GM18868 (cell line): Measurements from ENCODE around the gene BOD1L1.
A peak's percentile ranks its signal among the peaks of the same experiment; 100 is the strongest.

ENCODE experiments used
- ATAC-seq: cut with Tn5 transposase; IDR thresholded peaks from one replicate; pipeline ENCODE4 v1.9.1; 2021; ENCODE audit warnings: mild to moderate bottlenecking, moderate library complexity; ENCODE audit not compliant: unreplicated experiment

Gene BOD1L1

DNA sequence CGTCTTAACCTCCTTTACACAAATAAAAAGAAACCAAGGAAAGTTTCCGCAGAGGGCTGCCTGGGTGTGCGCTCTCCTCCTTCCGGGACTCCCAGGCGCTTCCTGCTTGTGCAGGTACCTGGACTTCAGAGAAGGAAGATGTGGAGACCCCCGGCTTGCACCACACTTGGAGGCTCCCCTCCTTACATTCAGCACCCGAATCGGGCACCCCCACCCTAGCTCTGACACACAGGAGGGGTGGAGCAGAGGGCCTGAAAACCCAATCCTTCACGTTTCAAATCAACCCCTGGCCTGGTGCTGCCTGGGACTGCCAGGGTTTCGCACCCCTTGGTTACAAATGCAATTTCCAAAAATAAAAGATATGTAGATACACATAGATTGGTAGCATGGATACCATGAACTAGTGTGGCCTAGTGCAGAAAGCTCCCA is 86.3 kb downstream of the BOD1L1 start:
- no peak for ATAC-seq

DNA sequence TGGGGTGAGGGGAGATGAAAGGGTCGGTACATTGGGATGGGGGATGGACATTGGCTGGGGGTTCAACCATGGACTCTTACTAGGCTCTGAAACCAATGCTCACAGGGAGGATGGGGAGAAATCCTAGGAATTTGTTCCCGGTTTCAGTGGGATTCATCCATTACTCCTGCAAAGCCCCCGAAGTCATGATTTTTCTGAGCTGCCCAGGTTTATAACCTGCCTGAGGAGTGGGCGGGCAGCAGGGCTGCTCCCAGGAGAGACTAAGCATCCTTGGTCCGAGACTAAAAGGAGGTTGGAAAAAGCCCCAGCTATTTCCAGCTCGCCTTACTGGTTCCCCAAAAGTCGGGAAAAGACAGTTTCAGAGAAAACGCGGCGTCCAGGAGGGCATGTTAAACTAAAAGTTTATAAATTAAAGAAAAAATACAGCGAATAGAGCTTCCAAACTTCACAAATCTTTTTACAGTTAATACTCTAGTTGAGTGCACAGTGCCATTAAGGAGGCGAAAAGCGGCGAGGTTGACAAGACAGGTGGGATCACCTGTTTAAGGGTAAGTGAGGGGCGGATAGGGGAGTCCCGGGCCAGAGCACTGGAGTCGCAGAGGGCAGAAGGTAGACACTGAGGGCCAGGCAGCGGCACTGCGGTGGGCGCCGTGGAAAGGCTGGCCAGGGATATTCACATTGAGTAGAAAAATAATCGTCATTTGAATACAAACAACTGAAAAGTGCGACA is 86.9 kb downstream of the BOD1L1 start:
- ATAC-seq, result no peak

DNA sequence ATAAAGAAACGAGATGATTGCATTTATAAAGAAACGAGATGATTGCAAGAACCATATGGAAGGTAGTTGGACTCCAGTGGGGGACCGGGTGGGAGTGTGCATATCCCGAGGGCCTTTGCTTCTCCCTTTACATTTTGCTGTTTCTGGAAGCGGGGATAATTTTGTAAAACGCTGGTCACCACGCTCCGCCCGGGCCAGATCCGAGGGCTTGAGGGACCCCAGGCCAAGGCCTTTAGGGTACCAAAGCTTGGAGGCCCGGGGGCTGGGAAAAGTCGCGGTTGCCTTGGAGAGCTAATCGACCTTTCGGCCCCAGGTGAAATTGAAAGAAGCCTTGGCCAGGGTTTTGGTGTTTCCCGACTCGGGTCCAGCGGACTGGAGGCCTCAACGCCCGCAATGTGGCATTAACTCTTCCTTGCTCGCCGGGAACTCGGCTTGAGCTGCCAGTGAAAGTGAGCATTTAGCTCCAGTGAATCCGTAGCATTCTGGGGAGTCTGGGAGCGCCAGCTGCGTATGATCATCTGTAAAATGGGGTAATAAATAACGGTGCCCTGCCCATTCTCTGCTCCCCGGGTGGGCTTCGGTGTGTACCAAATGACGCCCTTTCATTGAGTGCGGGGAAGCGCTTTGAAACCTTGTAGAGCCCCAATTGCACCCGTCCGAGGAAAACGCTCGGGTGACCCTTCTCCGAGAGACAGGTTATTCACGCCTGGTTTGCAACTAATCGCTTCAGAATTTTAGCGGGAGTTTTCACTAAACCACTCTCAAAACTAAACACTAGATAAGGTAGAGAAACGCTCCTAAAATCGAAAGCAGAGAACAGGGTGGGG is 87.7 kb downstream of the BOD1L1 start:
- ATAC-seq, result no peak

DNA sequence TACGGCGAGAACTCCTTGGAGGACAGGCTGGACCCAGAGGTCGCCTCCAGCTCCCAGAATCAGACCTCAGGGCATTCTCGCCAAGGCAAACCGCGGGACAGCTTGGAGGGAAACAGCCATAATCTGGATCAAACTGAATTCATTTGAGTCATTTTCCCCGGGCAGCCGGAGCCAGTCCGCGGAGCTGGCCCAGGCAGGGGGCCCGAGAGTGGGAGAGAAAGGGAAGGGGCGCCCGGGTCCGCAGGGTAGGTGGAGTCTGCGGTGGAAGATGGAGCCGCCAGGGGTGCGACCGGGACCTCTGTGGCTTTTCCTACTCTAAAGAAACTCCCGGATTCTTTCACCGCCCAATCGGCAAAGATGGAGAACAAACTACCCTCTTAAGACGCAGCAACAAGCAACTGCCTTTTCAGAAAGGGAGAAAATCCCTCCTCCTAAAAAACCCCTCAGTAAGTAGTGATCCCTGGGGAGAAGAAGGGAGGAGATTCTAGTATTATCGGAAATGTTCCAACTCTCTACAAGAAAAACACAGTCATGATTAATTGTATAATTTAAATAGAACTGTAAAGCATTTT is 88.4 kb downstream of the BOD1L1 start:
- ATAC-seq, result no peak

DNA sequence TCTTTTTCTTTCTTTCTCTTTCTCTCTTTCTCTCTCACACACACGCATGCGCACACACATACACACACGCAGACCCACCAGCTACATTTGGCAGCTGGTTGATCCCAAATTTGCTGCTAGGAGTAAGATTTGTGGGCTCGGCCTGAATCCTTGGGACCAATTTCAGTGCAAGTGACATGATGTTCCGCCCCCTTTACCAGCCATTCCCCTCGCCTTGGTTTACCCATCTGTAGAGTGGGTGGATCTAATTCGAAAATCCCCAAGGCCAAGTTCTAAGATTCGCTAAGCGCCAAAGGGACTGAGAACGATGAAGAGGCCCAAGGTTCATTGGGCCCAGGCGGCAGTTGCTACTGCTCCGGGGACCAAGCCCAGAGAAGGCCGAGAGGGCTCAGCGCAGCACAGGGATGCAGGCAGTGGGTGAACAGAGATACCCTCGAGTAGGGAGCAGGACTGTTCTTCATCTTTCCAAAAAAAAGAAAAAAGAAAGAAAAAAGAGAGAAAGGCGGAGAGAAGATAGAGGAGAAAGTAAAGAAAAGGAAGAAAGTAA is 89.0 kb downstream of the BOD1L1 start:
- ATAC-seq, result no peak

DNA sequence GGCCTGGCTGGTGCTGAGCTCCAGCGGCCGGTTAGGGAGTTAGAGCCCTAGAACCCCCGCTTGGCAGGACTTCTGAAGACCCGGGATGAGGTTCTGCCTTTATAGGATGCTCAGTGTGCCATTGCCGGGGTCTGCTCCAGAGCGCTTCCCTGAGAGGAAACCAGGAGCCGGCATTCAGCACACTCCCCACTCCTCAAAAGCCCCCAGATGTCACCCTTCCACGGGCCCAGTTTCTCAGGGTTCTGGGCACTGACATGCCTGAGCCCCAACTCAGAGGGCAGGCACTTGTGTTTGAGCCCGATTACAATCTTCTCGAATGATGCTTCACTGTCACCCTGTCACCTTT is 89.7 kb downstream of the BOD1L1 start:
- no peak for ATAC-seq

DNA sequence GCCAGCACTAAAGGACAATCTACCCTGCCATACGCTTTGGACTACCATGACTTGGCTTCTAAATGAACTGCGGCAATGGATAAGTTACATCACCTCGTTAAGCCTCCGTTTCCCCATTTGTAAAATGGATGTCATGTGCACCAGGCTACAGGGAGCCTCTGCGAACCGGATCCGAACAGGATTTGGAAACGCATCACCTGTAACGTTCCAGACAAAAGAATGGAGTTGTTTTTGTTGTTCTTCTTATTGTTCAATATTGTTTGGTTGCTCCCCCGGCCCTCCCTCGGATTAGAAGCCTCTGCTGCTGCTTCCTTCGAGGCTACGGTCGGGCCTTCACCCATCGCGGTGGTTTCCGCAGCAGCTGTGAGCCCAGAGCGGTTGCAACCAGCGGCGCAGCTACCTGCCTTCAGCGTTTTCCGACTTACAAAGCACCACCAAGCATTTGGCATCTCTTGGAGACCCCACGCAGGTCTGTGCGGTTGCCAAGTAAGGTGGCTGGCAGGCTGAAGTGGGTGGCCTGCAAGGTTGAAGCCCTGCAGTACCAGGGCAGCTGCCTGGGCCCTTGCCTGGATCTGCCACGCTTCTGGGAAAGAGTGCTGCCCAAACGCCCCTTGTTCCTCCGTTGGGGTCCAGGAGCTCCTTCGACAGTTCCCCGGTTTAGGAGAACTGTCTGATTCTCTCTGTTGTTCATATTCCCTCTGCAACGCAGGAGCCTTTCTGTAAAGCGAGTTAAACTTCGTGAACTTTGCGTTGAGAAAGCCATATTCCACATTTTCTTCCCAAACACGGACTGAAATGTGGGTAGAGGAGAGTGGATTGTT is 90.3 kb downstream of the BOD1L1 start:
- no peak for ATAC-seq

DNA sequence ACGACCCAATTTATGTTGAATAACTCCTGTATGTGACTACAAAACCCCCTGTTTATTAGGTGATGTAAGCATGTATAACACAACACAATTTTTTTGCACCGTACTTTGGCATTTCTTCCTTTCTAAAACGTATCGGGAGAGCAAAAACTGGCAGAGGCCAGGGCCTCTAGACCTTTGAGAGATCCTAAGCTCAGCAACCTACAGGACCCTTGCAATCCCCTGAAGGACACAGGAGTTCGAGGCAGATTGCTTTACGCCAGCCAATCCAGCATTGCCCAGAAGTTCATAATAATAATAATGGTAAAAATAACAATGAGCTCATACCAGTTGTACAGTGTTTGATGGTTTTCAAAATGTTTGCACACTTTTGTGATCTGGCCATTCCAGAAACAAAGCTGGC is 90.9 kb downstream of the BOD1L1 start:
- no peak for ATAC-seq

DNA sequence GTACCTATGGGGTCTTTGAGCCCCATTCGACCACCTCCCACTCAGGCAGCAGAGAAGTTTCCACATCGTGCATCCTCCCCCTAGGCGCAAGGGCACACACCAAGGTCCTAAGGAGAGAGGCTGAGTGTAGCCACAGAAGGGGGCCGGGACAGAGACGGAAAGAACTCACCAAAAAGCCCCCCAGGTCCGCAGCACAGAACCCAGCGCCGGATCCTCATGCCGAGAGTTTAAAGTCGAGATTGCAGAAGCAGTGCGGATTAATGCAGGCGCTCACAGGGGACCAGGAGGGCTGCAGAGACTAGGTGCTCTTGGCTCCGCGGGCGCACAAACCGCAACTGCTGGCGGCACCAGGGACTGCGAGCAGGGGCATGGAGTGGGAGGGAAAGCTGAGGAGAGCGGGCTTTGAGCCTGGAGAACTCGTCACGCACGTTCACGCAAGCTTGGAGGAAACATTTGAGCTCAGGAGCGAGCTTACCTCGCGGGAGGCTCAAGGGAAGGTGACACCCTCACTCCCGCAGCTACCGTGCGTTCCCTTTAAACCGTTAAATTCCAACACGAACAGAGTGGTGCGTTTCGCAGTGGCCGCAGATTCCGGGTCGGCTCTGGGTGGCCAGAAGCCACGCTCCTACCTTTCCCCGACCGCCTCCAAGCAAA is 91.7 kb downstream of the BOD1L1 start:
- ATAC-seq, result no peak

DNA sequence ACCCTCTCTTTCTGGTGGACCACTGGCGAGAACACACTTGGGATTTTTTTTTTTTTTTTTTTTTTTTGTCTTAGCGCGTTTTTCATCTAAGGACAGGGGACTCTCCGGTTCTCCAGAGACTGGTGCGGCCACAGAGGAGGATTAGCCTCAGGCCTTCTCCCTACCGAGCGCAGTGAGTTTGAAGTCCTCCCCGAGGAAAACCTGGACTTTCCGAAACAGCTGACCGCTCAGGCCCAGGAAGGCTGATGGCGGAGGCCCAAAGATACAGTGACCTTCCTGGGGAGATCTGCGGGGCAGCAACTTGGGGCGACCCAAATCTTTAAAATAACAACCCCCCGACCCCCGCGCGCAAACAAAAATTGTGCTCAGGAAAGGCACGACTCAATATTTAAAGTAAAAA is 92.4 kb downstream of the BOD1L1 start:
- ATAC-seq, result no peak

DNA sequence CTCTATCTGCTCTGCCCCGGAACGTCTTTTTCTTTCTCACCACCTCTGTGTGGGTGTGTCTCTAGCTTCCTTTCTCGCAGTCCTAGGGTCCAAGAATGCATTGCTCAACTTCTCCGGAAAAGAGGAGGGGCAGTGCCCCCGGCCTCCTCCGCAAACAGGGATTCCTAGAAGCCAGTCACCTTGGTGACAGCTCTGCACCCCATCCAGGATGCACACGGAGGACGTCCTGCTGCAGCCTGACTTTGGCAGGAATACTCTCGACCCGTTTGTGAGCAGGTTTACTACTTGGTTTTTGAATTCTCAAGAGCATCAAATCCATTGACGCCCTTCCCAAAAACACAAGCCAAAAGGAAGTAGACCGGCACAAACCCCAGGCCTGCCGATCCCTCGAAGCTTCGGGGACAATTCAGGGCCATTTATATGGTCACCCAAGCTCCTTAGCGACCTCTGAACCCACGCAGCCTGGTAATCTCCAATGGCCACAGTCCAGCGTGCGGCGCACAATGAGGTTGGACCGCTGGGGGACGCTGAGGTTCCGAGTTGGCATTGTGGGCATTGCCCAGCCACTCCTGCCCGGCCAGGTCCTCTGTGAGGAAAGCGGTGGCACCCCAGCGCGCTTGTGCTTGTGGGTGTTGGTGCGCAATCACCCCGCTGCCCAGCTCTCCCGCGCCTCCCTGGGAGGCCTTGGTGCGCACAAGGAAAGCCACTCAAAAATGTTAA is 93.0 kb downstream of the BOD1L1 start:
- no peak for ATAC-seq

DNA sequence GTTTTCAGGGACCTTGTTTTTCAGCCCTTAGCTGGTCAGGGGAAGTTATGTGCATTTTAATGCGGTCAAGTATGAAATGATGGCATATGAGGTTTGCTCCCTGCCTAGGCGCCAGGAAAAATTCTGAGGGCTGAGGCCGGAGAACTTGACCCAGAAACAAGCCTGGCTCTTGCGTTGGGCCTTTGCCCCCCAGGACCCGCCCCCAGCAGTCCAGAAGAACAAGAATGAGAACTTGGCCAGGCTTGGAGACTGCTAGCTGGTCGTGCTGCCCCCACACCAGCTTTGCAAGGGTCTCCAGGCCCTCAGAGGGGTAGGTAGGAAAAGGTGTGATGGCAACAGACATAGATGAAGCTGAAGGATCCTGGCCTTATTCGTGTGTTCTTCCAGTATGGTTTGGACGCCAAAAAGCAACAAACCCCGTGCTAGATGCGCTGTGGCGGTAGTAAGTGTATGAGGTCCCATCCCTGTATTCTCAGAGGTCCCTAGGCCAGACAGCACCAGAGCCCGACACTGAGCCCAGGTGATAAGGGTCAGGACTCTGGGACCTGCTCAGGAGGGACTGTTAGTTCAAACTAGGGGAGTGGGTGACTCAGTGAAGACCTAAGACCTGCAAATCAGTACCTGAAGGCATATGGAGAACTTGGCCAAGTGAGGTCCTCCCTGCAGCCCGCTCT is 93.7 kb downstream of the BOD1L1 start:
- ATAC-seq, result no peak

DNA sequence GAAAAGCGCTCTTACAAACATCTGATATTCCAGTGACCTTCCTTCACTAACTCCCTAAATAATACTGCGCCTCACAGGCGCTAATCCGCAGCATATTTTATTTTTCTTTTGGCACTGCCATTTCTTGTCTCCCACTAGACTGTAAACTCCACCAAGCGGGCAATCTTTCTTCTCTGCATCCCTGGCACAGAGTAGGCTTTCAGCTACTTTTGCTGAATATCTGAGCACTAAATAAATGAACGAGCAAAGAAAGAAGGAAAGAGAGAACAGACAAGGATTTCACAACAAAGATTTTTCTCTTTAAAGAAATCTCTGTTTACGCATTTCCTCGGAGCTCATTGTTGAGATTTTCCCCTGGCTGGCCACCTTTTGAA is 95.9 kb downstream of the BOD1L1 start:
- no peak for ATAC-seq

DNA sequence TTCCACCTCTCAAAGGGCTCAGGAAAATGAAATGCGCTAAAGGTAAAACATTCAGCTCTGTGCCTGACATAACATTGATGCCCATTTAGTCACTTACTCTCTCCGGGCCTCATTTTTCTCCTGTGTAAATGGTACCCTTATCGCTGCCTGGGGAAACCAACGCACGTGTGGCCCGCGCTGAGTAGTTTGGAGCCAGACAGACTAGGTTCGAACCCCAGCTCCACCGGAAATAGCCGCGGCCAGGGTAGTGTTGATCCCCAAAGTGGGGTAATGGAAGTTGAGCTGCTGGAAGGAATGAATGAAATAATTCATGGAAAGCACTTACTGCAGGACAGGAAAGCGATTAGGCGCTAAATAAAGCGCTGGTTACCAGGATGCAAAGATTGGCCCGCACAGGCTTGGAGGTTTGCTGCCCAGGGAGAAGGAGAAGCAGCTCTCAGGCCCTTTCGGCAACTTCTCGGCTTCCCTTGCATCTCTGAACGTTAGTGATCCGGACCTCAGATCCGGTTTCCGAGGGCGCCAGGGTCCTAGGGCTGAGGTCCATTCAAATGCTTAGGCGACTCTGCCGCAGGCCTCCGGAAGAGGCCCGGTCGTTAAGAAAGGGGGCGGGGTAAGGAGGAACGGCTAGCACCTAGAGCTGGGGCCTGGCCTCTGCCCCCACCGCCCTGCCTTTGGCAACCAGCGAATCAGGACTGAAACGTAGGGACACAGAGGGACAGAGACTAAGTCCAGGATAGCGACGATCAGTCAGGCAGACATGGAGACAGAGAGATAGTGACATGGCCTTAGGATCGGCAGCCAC is 96.5 kb downstream of the BOD1L1 start:
- no peak for ATAC-seq

DNA sequence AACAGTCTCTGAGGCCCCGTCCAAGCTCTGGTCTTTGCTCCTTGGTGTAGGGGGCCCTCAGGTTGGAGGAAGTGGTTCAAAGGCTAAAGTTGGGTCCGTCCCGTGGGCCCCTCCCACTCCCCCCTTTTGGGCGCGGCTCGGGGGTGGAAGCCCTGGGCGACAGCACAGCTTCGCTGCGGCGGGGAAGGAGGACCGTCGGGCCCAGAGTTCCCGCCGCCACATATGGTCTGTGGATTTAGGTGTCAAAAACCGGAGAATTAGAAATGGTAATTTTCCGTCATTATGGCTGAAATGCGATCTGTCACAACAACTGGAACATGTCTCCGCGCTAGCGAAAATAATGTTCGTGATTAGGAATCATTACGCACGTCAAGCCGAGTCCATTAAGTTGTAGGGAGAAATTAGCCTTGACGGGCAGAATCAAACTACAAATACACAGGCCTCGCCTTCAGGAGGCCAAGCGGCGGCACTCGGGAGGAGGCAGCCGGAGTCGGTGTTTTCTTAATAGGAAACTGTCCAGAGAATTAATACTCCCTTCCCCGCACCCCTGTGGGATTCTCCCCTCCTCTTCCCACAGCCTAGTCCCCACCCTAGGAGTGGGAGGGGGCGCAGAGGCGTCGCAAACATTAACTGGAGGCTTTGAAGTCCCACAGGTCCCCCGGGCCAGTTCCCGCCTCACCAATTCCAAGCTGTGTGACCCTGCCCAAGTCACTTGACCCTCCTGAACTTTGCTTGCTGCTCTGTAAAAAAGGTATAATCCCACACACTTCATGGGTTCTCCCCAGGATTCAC is 98.2 kb downstream of the BOD1L1 start:
- no peak for ATAC-seq

DNA sequence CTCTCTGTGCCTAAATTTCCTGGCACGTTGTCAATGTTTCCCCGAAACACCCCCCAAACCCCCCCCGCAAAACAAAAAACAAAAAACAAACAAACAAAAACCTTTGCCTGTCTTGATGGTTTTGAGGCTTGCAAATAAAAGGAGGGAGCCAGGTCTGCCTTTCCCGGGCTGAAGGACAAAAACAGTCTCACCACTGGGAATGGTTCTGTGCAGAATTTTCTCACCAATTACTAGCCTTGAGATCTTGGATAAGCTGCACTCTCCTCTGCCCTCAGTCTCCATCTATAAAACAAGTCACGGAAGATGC is 98.8 kb downstream of the BOD1L1 start:
- no peak for ATAC-seq

DNA sequence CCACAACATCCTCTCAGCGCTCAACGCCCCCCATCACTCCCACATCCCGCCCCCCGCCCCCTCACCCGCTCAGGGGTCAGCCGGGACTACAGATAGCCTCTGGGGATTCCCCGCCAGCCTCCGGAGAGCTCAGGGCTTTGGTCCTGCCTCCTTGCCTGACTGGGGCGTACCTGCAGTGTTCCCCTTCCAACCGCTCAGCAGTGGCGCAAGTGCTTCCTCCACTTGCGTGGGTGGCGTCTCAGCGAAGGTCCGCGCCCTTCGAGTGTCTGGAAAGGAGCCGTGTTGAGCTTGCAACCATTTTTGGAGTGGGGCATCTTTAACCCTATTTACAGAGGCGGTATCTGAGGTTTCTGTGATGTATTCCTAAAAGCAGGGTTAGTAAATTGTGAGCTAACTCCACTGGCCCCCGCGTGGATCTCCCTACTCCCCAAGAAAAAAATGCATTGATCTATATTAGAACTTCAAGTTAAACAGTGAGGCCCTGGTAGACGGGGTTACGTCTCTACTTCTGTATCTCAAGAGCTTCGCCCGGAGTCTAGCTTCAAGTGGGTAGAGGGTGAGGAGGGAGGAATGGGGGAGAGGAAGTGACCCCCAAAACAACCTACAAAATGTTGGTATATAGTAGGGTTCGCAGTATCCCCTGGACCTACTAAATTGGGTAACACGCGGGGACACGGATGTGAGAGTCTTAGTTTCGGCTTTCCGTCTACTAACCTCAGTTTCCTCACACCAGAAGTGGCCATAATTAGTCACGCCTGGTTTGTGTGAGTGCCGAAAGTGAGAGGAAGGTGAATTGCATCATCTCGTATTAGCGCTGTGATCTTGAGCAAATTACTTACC is 99.3 kb downstream of the BOD1L1 start:
- peak; percentile 81 for ATAC-seq
